K562 (cell line): ENCODE results near the gene PRDM15. TPM values are rescaled to one million over a fixed set of nuclear protein-coding genes. Genes with fewer than 3 reads are reported as not detected.

Source experiments
- MYC ChIP-seq, 2 experiments: fragments of 250-450 bp in 1 of 2; sonication (Bioruptor Pico) in 1 of 2; IDR thresholded peaks; 2 replicates each; pipeline versions ENCODE4 v1.5.1 to v1.6.1; 2012 to 2021; ENCODE audit warnings: low read depth in 2 of 2, borderline replicate concordance in 1 of 2, improper control_type of control experiment in 1 of 2, low read length in 1 of 2, mild to moderate bottlenecking in 1 of 2, moderate library complexity in 1 of 2
- SMC3 ChIP-seq: conservative IDR thresholded peaks from 2 replicates; pipeline ENCODE4 v1.6.1; 2011; ENCODE audit warnings: low read depth, low read length, improper control_type of control experiment; ENCODE audit not compliant: insufficient read depth
- STAT5B ChIP-seq: fragments of 250-450 bp; sonication (Bioruptor Pico); IDR thresholded peaks from 2 replicates; pipeline ENCODE4 v1.8.0; 2021; ENCODE audit warnings: mild to moderate bottlenecking, inconsistent platforms
- ZFP1 ChIP-seq: fragments of 450-650 bp; formaldehyde crosslinking; IDR thresholded peaks from 2 replicates; pipeline ENCODE4 v1.4.0; 2020; ENCODE audit warnings: mild to moderate bottlenecking, mixed read lengths
- polyA plus RNA-seq, 8 experiments: library from polyadenylated mRNA; depleted of rRNA in 4 of 8; stranded (reverse) in 5 of 8; unstranded in 3 of 8; fragments of >200 nt; fragmentation: Nextera tagmentation in 2 of 8; fragmentation: Illumina TruSeq in 1 of 8; extraction: Ambion mirVana in 2 of 8; extraction: Trizol in 1 of 8; gene quantifications; 2 replicates each; pipeline versions ENCODE4 v1.2.1 to v1.2.3, GENCODE V29; 2011 to 2014; ENCODE audit warnings: inconsistent platforms in 1 of 8, missing spikeins in 1 of 8
- total RNA-seq, 7 experiments: library from RNA; depleted of rRNA in 6 of 7; stranded (reverse); fragments of >200 nt in 6 of 7; fragmentation: Illumina TruSeq in 2 of 7; extraction: Trizol in 2 of 7; gene quantifications; 2 replicates each; pipeline versions ENCODE4 v1.2.1 to v1.2.3, GENCODE V29; 2011 to 2021; ENCODE audit warnings: low replicate concordance in 1 of 7
- TF ChIP-seq, protein P1 (sequence below): fragments of 250-450 bp; sonication (Bioruptor Pico); IDR thresholded peaks from 2 replicates; pipeline ENCODE4 v1.5.0; 2021; ENCODE audit warnings: mild to moderate bottlenecking, borderline replicate concordance
- TF ChIP-seq, protein P2 (sequence below): fragments of 450-650 bp; IDR thresholded peaks from 2 replicates; pipeline ENCODE4 v1.6.1; 2016; ENCODE audit warnings: missing biosample characterization, missing genetic modification characterization
- TF ChIP-seq, protein P3 (sequence below), 3 experiments: fragments of 200-800 bp in 1 of 3; fragments of 250-450 bp in 1 of 3; fragments of 450-650 bp in 1 of 3; sonication (Bioruptor Pico) in 1 of 3; sonication (Bioruptor generic) in 1 of 3; formaldehyde crosslinking in 1 of 3; IDR thresholded peaks; 2 replicates each; pipeline versions ENCODE4 v1.6.1 to v1.8.0; 2016 to 2022; ENCODE audit warnings: mild to moderate bottlenecking in 2 of 3, missing genetic modification characterization in 2 of 3, missing compliant biosample characterization in 1 of 3, moderate library complexity in 1 of 3
- TF ChIP-seq, protein P4 (sequence below): fragments of 450-650 bp; IDR thresholded peaks from 2 replicates; pipeline ENCODE4 v1.6.1; 2014; ENCODE audit warnings: low read depth, mild to moderate bottlenecking, moderate library complexity, borderline replicate concordance

PRDM15 gene
- total and polyA plus RNA-seq, 9 of the 15 experiments (the other 6 are each of a cell fraction or from before 2014, with no cell fraction given), result 0.93 to 9.2 (median 6.2) TPM

DNA sequence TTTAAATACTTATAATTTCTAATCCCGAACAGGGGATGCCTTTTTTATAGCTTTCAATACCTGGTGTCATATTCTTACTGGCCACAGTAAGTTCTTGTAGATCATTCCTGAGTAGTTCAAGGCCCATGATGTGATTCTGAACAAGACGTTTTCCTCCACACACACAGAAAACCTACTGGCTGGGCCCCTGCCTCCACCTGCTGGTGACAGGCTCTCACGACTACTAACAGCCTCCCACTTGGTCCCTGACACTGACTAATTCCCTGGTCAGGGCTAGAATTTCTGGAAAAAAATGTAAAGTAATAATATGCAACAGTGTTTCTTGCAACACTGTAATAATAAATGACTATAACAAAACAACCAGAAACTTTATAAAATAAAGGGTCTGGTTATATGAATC lies 61.9 kb downstream of the PRDM15 start (continued):
- TF ChIP-seq, protein P1, sequence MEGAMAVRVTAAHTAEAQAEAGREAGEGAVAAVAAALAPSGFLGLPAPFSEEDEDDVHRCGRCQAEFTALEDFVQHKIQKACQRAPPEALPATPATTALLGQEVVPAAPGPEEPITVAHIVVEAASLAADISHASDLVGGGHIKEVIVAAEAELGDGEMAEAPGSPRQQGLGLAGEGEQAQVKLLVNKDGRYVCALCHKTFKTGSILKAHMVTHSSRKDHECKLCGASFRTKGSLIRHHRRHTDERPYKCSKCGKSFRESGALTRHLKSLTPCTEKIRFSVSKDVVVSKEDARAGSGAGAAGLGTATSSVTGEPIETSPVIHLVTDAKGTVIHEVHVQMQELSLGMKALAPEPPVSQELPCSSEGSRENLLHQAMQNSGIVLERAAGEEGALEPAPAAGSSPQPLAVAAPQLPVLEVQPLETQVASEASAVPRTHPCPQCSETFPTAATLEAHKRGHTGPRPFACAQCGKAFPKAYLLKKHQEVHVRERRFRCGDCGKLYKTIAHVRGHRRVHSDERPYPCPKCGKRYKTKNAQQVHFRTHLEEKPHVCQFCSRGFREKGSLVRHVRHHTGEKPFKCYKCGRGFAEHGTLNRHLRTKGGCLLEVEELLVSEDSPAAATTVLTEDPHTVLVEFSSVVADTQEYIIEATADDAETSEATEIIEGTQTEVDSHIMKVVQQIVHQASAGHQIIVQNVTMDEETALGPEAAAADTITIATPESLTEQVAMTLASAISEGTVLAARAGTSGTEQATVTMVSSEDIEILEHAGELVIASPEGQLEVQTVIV (CRISPR knock-in tag), result no peak
- TF ChIP-seq ZFP1 (no peak), SMC3 (peak; percentile 65), MYC (IDR thresholded peaks at IDR 0.05; ENCODE audit: low read depth, low read length) (no peak), MYC (CRISPR knock-in tag; IDR thresholded peaks at IDR 0.05; ENCODE audit: borderline replicate concordance, low read depth) (no peak), STAT5B (CRISPR knock-in tag) (no peak)
- TF ChIP-seq, protein P2, sequence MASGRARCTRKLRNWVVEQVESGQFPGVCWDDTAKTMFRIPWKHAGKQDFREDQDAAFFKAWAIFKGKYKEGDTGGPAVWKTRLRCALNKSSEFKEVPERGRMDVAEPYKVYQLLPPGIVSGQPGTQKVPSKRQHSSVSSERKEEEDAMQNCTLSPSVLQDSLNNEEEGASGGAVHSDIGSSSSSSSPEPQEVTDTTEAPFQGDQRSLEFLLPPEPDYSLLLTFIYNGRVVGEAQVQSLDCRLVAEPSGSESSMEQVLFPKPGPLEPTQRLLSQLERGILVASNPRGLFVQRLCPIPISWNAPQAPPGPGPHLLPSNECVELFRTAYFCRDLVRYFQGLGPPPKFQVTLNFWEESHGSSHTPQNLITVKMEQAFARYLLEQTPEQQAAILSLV, result no peak
- TF ChIP-seq, protein P3, sequence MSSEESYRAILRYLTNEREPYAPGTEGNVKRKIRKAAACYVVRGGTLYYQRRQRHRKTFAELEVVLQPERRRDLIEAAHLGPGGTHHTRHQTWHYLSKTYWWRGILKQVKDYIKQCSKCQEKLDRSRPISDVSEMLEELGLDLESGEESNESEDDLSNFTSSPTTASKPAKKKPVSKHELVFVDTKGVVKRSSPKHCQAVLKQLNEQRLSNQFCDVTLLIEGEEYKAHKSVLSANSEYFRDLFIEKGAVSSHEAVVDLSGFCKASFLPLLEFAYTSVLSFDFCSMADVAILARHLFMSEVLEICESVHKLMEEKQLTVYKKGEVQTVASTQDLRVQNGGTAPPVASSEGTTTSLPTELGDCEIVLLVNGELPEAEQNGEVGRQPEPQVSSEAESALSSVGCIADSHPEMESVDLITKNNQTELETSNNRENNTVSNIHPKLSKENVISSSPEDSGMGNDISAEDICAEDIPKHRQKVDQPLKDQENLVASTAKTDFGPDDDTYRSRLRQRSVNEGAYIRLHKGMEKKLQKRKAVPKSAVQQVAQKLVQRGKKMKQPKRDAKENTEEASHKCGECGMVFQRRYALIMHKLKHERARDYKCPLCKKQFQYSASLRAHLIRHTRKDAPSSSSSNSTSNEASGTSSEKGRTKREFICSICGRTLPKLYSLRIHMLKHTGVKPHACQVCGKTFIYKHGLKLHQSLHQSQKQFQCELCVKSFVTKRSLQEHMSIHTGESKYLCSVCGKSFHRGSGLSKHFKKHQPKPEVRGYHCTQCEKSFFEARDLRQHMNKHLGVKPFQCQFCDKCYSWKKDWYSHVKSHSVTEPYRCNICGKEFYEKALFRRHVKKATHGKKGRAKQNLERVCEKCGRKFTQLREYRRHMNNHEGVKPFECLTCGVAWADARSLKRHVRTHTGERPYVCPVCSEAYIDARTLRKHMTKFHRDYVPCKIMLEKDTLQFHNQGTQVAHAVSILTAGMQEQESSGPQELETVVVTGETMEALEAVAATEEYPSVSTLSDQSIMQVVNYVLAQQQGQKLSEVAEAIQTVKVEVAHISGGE (CRISPR knock-in tag; IDR thresholded peaks at IDR 0.05), result no peak
- TF ChIP-seq, protein P4, sequence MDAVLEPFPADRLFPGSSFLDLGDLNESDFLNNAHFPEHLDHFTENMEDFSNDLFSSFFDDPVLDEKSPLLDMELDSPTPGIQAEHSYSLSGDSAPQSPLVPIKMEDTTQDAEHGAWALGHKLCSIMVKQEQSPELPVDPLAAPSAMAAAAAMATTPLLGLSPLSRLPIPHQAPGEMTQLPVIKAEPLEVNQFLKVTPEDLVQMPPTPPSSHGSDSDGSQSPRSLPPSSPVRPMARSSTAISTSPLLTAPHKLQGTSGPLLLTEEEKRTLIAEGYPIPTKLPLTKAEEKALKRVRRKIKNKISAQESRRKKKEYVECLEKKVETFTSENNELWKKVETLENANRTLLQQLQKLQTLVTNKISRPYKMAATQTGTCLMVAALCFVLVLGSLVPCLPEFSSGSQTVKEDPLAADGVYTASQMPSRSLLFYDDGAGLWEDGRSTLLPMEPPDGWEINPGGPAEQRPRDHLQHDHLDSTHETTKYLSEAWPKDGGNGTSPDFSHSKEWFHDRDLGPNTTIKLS, result no peak
